Activated T-helper 17 cell treated with anti-CD3 and anti-CD28 coated beads, Interleukin-2, amount 50 U/mL, for 72 hours (primary cell): ENCODE data around the gene C3orf52. TPM values are rescaled to one million over a fixed set of nuclear protein-coding genes. Genes with fewer than 3 reads are reported as not detected.

Experiments
- ATAC-seq: fragments of 150-1000 bp; cut with Tn5 transposase; replicated peaks from 2 replicates; pipeline ENCODE4 v1.10.0; 2021; ENCODE audit warnings: mild to moderate bottlenecking, moderate library complexity
- H3K27ac Mint-ChIP-seq: one replicate; pipeline ENCODE4 v1.8.0; 2022; ENCODE audit warnings: mixed read lengths
- H3K27me3 Mint-ChIP-seq: one replicate; pipeline ENCODE4 v1.8.0; 2022; ENCODE audit warnings: mixed read lengths
- H3K36me3 Mint-ChIP-seq: one replicate; pipeline ENCODE4 v1.8.0; 2022; ENCODE audit warnings: low read depth, mild to moderate bottlenecking, mixed read lengths
- H3K4me1 Mint-ChIP-seq: one replicate; pipeline ENCODE4 v1.8.0; 2022; ENCODE audit warnings: mixed read lengths
- H3K4me3 Mint-ChIP-seq: one replicate; pipeline ENCODE4 v1.8.0; 2022; ENCODE audit warnings: mild to moderate bottlenecking, mixed read lengths
- H3K9me3 Mint-ChIP-seq: one replicate; pipeline ENCODE4 v1.8.0; 2022; ENCODE audit warnings: mixed read lengths
- total RNA-seq, 2 donors: library from RNA; stranded (reverse); gene quantifications; one replicate each; pipeline ENCODE4 v1.2.3, GENCODE V29; 2022

The C3orf52 gene
- total RNA-seq, 2 donors from 2014 or later, result 9.9 to 14.5 TPM

DNA sequence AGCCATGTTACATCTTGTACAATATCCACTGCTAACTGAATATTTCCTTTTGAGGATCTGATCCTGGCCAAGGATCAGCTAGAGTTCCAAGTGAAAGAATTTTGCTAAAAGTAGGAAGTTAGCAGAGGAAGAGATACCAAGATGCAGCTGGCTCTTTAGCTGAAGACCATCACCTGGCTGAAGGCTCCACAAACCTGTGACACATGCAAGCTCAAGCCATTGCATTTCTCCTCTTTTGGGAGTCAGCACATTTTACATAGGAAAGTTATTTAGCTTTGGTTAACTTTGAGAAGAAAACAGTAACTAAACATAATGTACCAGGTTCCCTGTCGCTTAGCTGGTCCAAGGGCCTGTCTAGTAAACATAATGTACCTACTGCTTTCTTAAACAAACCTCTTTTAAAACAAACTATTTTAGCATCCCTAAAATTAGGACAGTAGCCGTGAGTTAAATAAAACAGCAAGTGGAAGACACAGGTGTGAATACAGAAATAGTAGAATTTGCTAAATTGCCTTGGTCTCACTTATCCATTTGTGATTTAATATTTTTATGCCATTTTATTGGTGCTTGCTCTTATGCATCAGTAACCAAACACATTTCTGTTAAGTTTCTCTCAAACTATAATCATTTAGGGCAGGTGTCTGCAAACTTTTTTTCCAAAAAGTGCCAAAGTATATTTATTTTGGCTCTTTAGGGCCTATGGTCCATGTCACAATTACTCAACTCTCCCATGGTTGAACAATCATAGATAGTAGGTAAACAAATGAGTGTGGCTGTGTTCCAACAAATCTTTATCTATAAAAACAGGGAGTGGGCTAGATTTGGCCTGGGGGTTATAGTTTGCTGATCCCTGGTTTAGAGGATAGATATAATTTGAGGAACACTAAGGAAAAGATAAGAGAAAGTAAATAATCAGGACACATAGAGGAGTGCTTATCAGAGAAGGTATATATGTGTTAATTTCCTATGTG, 35.7 kb downstream of the C3orf52 start:
- peaks cover 17% of the 10 kb centered on the region for H3K4me1 Mint-ChIP-seq
- no peaks in the 10 kb centered on the region for H3K27me3 Mint-ChIP-seq
- H3K9me3 Mint-ChIP-seq, result no peaks in the 10 kb centered on the region
- no peak overlapping the region for H3K4me3 Mint-ChIP-seq
- no peak overlapping the region for H3K27ac Mint-ChIP-seq
- peaks cover 82% of the 10 kb centered on the region for H3K36me3 Mint-ChIP-seq
- ATAC-seq, result no peak

DNA sequence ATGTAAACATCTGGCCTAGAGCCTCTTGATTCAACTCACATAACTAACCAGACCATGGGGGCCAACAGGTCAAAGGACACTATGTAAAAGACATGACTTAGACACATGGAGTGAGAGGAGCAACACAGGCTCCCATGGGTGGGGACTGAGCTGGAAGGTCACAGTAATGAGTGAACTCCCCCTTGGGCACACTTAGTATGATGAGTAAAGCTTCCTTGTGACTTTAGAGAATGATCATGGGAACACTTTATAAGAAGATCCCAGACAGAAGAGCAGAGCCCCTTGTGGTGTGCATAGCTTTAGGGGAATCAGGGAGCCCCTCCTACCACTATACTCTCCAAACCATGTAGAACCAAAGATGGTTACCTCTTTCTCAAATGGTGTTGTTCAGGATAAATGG, 36.7 kb downstream of the C3orf52 start:
- Mint-ChIP-seq H3K4me3 (no peak overlapping the region), H3K36me3 (peaks cover 77% of the 10 kb centered on the region), H3K4me1 (peaks cover 22% of the 10 kb centered on the region), H3K9me3 (no peaks in the 10 kb centered on the region), H3K27ac (no peak overlapping the region), H3K27me3 (no peaks in the 10 kb centered on the region)
- ATAC-seq, result no peak

DNA sequence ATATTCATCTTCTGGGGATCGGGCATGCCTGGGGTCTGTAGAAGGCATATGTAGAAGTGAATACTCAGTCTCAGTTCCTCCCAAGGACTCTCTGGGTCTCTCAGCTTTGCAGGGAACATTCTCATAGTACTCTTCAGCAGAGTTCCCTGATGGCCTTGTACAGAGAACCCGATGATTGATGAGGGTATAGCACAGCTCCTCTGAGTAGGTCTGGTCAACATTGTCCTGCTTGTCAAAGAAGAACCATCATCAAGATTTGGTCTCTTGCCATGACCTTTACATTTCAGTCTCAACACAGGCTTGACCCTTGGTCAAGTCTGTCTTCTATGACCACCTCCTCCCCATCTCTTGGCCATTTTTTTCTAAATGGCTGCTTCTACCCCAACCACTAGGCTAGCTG, 37.4 kb downstream of the C3orf52 start:
- Mint-ChIP-seq H3K4me1 (peaks cover 27% of the 10 kb centered on the region), H3K4me3 (no peak overlapping the region), H3K27ac (no peak overlapping the region), H3K9me3 (no peaks in the 10 kb centered on the region), H3K27me3 (no peaks in the 10 kb centered on the region), H3K36me3 (peaks cover 72% of the 10 kb centered on the region)
- ATAC-seq, result no peak

DNA sequence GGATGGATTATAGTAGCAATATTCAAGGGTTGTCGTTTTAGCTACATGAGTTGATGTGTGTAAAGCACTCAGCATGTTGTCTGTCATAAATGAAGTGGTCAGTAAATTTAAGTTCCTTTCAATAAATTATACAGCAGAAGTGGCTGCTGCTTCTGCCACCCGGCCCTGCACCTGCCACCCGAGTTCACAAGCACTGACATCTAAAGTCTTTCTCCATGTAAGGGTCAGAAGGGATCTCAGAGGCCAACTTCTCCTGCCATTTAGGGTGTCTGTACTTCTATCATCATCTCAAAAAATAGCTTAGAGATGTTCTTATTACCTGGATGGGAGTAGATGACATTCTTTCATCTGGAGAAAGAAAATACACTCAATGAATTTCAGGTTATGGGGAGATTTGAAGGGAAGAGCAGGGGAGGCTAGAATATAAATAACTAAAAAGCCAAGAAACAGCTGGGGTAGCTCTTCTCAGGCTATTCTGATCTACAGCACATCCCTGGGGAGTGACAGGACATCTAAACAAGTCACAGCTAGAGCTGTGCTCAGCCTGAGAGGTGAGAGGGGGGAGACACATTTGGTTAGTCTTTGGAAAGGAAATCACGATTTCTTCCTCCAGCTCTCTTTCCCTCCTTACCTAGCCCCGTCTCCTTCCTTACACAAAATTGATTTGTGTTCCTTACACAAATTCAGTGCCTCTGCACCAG, 38.9 kb downstream of the C3orf52 start:
- Mint-ChIP-seq H3K36me3 (peaks cover 70% of the 10 kb centered on the region), H3K9me3 (no peaks in the 10 kb centered on the region), H3K4me1 (peaks cover 31% of the 10 kb centered on the region), H3K27ac (peak overlapping the region; percentile 82), H3K27me3 (no peaks in the 10 kb centered on the region), H3K4me3 (no peak overlapping the region)
- no peak for ATAC-seq

DNA sequence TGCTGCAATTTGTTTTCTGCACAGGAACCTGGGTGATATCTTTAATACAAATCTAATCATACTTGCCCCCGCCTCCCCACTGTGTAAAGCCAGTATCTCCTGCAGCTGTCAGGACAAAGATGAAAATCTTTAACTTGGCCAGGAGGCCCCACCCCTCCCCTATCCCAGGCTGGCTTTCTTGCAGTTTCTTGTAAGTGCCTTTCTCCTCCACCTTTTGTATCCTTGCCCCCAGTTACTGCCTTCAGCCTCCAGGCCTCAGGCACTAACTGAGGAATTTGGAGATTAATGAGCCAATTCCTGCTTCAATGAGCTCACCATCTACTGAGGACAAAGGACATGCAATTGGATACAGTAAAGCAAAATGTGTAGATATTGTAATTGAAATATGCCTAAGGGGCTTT, 40.3 kb downstream of the C3orf52 start:
- Mint-ChIP-seq H3K9me3 (no peaks in the 10 kb centered on the region), H3K27ac (peak overlapping the region; percentile 82), H3K36me3 (peaks cover 69% of the 10 kb centered on the region), H3K27me3 (no peaks in the 10 kb centered on the region), H3K4me3 (peak overlapping the region; percentile 58), H3K4me1 (peaks cover 44% of the 10 kb centered on the region)
- no peak for ATAC-seq

DNA sequence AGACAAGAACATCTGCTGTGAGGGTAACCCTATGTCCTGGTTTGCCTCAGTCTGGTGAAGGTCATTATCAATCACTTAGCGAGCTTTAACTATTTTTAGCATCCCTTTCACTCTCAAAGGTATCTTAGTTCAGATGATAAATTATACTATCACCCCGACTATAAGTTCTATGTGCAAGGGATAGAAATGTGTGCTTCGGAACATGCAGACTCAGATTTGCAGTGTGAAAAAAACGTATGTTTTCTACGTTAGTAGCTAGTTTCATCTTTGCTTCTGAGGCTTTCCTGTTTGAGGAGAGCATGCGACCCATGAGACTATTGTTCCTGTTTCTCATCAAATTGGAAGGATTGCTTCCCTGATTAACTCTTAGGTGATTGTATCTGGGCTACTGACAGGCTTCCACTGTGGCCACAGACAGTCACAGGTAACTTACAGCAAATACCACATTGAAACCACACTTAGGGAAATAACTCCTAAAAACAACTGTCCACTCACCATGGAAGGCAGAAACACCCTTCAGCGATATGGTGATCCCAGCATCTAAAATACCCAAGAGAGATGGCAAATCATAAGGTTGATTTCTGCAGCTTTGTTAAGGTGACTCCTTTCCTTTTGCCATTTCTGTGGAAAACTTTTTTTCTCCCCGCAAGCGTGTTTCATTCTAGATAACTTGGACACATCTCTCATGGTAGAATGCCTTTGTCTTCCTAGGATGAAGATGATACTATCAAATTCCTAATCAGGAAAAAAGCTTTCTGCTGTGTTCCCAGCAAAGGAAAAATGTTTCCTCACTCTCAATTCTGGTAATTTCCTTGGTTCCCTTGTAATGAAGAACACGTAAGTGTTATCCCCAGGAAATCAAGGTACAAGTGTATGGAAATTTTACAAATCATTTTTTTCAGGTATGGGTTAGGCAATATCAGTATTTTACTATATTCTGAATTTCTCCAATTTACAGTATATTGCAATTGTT, 41.6 kb downstream of the C3orf52 start:
- Mint-ChIP-seq H3K36me3 (peaks cover 58% of the 10 kb centered on the region), H3K4me1 (peaks cover 45% of the 10 kb centered on the region), H3K27ac (peak overlapping the region; percentile 82), H3K4me3 (peak overlapping the region; percentile 58), H3K9me3 (no peaks in the 10 kb centered on the region), H3K27me3 (no peaks in the 10 kb centered on the region)
- peak; percentile 45 for ATAC-seq

DNA sequence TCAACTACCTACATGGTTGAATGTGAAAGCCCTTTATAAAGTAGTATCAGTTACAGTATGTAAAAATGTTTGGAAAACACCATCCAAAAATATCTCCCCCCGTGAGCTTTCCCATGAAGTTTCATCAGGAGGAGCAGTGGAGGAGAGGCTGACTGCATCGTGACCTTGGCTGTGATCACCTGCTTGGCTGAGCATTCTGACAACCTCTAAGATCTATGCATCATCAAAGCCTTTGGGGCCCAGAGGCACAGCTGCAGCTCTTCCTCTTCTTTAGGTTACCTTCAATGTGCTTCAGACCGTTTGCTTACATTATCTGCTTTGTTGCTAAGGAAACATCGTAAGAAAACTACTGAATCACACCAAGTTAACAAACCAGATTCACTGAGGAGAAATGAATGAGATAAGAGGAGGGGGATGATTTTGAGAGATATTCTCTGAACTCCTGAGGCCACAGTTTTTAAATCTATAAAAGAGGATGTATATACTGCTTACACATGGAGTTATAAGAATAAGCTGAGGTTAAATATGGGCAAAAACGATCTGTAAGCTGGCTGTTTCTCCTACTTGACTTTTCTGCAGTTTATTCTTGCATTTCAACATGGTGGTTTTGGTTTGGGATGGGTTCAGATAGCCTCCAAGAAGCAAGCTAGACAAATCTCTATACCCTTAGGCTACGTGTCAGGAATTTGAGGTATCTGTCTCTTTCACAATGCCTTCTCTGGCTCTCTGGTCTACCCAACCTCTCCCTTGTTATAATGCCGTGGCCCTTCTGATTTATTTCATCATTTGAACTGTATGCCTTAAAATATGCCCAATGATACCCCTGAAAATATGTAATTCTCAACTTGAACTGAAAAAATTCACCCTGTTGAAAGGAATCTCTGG, 42.9 kb downstream of the C3orf52 start:
- peak overlapping the region; percentile 82 for H3K27ac Mint-ChIP-seq
- ATAC-seq, result peak; percentile 69
- no peaks in the 10 kb centered on the region for H3K27me3 Mint-ChIP-seq
- no peaks in the 10 kb centered on the region for H3K9me3 Mint-ChIP-seq
- H3K36me3 Mint-ChIP-seq, result peaks cover 46% of the 10 kb centered on the region
- peak overlapping the region; percentile 58 for H3K4me3 Mint-ChIP-seq
- peaks cover 53% of the 10 kb centered on the region for H3K4me1 Mint-ChIP-seq

DNA sequence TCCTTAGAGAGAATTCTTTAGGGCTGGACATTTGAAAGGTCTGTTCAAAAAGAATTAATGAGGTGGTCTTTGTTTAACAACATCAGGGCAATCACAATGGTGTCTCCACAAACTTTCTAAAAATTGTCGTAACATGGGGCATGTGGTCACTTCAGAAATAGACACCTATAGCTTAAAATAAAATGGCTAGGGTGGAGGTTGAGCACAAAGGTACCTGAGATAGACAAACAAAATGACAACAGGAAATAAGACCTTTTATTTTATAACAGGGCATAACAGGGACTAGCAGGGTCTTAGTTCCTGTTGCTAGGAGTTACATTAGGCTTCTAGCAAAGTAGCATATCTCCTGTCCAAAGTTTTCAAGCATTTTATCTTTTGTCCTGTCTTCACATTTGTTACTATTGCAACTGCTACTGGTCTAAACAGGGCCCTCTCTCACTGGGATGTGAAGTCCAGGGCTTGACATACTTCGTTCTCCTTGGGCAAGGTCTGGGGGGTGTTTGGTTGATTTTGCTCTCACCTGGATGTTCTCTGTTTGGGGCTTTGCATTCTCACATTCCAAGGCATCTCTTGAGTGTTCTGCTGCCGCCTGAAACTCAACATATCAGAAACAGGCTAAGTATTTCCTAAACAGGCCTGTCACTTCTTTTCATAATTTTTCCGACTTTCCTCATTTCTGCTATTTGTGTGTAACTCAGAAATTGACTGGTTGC, 43.9 kb downstream of the C3orf52 start:
- Mint-ChIP-seq H3K4me1 (peaks cover 60% of the 10 kb centered on the region), H3K36me3 (peaks cover 39% of the 10 kb centered on the region), H3K9me3 (no peaks in the 10 kb centered on the region), H3K27me3 (no peaks in the 10 kb centered on the region), H3K27ac (peak overlapping the region; percentile 82), H3K4me3 (peak overlapping the region; percentile 58)
- no peak for ATAC-seq

DNA sequence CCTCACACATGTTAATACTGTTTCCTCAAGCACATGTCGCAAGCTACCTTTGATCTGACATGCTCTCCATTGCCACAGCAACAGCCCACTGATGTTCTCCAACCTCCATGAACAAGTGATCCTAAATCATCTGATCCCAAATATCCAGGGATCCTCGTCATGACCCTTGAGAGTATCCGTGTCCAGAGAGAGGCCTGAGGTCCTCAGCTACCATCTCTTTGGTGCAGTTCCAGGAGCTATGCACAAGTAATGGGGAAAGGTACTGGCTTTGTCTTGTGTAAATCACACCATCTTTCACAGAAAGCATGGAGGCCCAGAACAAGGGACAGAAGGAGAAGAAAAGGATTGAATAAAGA, 44.4 kb downstream of the C3orf52 start:
- Mint-ChIP-seq H3K4me1 (peaks cover 65% of the 10 kb centered on the region), H3K9me3 (no peaks in the 10 kb centered on the region), H3K36me3 (peaks cover 34% of the 10 kb centered on the region), H3K27me3 (no peaks in the 10 kb centered on the region), H3K4me3 (peak overlapping the region; percentile 58), H3K27ac (peak overlapping the region; percentile 82)
- ATAC-seq, result no peak

DNA sequence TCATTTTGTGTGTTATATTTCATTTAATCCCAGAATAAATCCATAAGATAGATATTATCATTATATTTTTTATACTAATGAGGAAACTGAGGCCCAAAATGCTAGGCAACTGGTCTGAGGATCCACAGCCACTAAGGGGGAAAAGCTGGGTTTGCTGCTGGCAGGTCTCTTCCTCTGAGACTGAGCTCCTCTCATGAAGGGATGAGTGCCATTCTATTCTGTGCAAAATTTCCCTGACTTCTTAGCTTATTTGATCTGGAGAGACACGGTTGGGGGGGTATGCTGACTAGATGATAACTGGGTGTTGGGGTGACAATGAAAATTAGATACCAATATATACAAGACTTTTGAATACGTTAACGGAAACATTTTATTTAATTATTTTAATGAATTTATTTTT, 44.9 kb downstream of the C3orf52 start:
- ATAC-seq, result no peak
- peaks cover 66% of the 10 kb centered on the region for H3K4me1 Mint-ChIP-seq
- H3K27me3 Mint-ChIP-seq, result no peaks in the 10 kb centered on the region
- H3K4me3 Mint-ChIP-seq, result peak overlapping the region; percentile 58
- peak overlapping the region; percentile 82 for H3K27ac Mint-ChIP-seq
- peaks cover 29% of the 10 kb centered on the region for H3K36me3 Mint-ChIP-seq
- H3K9me3 Mint-ChIP-seq, result no peaks in the 10 kb centered on the region

DNA sequence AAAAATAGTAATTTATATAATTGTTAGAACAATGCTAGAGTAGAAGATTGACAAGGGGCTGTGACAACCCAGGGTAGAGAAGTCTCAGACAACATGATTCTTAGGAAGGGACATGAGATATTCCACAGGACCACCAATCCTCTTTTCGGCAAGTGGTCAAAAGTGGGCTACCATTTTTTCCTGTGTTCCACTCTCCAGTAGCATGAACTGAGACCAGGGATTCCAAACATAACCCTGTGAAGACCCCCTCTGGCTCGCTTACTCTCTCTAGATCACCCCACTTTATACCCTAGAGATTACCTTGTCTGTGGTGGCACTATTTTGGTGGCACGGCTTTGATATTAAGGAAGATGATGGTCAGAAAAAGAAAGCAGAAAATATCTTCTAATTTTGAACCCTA, 45.9 kb downstream of the C3orf52 start:
- peak overlapping the region; percentile 96 for H3K27ac Mint-ChIP-seq
- H3K36me3 Mint-ChIP-seq, result peaks cover 19% of the 10 kb centered on the region
- no peaks in the 10 kb centered on the region for H3K27me3 Mint-ChIP-seq
- ATAC-seq, result no peak
- H3K4me1 Mint-ChIP-seq, result peaks cover 64% of the 10 kb centered on the region
- peak overlapping the region; percentile 93 for H3K4me3 Mint-ChIP-seq
- H3K9me3 Mint-ChIP-seq, result no peaks in the 10 kb centered on the region

DNA sequence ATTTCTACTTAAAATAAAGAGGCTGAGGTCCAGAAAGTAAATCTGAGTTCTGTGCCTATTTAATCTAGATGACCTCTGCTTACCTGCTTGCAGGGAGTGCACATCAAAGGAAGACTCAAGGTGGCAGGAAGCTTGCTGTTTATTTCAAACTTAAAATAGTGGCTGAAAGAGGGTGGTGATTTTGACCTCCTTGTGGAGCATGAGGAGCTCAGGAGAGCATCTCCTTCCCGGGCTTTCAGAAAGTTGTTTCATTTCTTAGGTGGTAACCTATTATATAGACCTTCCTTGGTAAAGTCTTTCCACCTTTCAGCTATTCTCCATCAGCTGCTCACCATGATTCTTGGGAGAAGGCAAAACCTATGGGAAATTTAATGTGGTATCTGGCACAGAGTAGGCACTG, 46.4 kb downstream of the C3orf52 start:
- peaks cover 16% of the 10 kb centered on the region for H3K36me3 Mint-ChIP-seq
- H3K4me1 Mint-ChIP-seq, result peaks cover 66% of the 10 kb centered on the region
- no peaks in the 10 kb centered on the region for H3K27me3 Mint-ChIP-seq
- peak overlapping the region; percentile 96 for H3K27ac Mint-ChIP-seq
- ATAC-seq, result peak; percentile 4
- no peaks in the 10 kb centered on the region for H3K9me3 Mint-ChIP-seq
- peak overlapping the region; percentile 93 for H3K4me3 Mint-ChIP-seq

DNA sequence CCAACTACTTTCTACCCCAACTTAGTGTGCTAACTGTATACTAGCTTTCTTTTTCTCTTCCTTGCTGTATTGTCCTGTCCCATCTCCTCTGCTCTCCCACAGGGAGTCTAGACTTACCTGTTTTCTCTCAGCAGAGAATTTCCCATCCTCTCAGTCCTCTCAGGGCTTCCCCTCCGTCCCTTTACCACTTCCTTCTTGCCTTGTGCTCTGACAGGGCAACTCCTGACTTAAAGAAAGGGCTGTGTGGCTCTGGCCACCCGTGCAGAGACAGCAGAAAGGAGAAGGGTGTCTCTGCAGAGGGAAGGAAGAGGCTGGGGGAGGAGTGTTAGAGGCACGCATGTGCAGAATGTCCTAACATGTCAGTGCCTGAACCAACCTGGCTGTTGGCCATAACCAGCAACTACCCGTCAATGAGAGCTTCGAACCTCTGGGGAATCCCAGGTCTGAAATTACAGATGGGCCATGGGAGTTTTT, 46.8 kb downstream of the C3orf52 start, which contains the start of gene GCSAM:
GCSAM (minus strand) TSS at position 274 of the 474 bp plus-strand sequence; CDS start at position 146, 128 bp downstream.
- Mint-ChIP-seq H3K4me3 (peak within 1 kb of the TSS; percentile 93), H3K27me3 (no peaks in the 10 kb centered on the region), H3K4me1 (peaks cover 63% of the 10 kb centered on the region), H3K36me3 (peaks cover 16% of the 10 kb centered on the region), H3K27ac (peak within 1 kb of the TSS; percentile 96), H3K9me3 (no peaks in the 10 kb centered on the region)
- ATAC-seq, result peak; percentile 85
